GM11168 (cell line): ENCODE data around the gene KCTD2.

ENCODE experiments used
- in situ Hi-C: fragments of 300-500 bp; cut with MboI; formaldehyde crosslinking; loops from one replicate; pipeline ENCODE4 v1.12.0; 2022; ENCODE audit warnings: low sequenced_read_pairs; ENCODE audit not compliant: unreplicated experiment

Gene KCTD2

DNA sequence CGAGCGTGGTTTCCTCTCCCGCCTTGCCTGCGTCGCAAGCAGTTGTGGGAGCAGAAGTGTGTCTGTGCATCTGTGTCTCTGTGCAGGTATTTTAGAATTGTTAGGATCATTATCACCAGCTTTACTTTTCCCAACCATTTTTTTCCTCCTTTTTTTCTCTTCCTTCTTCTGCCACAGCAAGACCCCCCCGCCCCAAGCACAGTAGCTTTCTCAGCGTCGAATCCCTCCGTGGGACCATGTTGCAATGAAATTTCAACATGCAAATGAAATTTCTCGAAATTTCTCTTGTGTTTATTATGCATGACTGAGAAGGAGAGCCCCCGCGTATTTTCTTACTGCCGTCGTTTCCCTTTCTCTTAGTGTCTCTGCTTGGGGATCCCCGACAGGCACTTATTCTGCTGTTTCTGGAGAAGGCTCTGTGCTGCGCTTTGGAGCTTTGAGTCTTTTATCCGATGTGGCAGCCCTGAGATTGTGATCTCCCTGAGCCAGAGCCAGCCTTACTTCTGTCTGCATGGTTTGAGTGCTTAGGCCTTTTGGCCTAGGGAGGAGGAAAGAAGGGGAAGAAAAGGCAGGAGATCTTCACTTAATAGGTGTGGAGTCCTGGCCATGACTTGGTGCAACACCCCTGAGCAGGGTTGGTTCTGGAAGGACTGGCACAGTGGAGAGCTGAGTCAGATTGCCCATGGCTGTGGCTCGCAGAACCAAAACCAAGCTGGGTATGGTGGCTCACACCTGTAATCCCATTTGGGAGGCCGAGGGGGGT is 67.7 kb downstream of the KCTD2 start:
- in situ Hi-C loops: loop anchor here (10.0 kb wide), 1 partner anchor 90 kb away; the partner anchor contains the start of gene NUP85
